GM21360 (cell line): ENCODE data around the gene CCDC120.
A peak's percentile ranks its signal among the peaks of the same experiment; 100 is the strongest.

Experiments
- ATAC-seq: cut with Tn5 transposase; IDR thresholded peaks from one replicate; pipeline ENCODE4 v1.9.1; 2021; ENCODE audit warnings: mild to moderate bottlenecking, moderate library complexity; ENCODE audit not compliant: unreplicated experiment

The CCDC120 gene

GRCh38 chrX:49061490-49061889, 2.7 kb downstream of the CCDC120 start:
- ATAC-seq: no peak

DNA sequence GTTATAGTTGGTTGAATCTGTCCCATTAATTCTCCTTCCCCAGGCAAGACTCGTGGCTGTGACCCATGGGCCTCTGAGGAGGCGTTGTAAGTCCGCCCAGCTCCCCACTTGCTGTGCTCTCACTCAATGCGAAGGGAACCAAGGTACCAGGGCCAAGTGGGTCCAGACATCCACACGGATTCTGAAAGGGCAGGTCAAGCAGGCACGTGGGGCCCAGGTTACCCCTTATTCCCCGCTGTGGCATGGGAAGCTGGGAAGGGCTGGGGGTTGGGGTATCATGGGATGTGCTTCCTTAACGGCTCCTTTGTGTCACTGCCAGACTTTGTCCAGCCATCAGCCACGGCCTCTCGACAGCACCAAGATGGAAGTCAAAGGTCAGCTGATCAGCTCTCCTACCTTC, 3.1 kb downstream of the CCDC120 start:
- ATAC-seq: no peak

DNA sequence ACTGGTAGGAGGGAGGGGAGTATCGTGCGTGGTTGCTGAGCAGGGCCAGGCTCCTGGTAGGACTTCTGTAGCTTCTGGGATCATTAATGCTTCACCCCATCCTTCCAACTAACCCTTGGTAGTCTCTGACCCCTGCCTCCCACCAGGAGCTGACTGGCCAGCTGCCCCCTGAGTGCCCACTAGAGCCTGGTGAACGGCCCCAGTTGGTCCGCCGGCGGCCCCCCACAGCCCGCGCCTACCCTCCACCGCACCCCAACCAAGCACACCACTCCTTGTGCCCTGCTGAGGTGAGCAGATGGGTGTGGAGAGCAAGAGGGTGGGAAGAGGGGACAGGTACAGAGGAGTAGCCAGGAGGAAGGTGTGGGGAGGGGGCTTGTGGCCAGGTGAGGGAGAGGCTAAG, 4.9 kb downstream of the CCDC120 start:
- no peak for ATAC-seq

DNA sequence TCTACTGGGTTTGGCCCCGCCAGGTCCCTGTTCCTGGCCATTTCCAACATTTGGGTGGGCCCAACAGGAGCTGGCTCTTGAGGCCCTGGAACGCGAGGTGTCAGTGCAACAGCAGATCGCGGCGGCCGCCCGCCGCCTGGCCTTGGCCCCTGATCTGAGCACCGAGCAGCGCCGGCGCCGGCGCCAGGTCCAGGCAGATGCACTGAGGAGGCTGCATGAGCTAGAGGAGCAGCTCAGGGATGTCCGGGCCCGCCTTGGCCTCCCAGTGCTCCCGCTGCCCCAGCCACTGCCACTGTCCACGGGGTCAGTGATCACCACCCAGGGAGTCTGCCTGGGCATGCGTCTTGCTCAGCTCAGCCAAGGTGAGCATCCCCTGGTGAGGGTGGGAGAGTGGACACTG, 5.5 kb downstream of the CCDC120 start:
- no peak for ATAC-seq

DNA sequence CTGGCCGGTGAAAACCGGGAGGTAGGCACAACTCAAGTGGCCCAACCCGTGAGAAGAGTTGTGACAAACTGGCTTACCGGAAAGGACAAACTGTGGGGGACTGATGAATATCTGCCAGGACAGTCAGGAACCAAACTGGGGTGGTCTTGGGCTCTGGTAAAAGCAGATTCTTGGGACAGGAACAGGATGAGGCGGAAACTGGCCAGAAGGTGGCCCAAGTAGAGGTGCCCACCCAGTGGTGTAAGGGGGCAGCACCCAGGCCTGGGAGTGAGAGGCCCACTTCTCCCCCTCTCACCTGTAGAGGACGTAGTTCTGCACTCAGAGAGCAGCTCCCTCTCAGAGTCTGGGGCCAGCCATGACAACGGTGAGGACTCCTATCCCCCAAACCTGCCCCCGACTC, 5.9 kb downstream of the CCDC120 start:
- ATAC-seq: no peak

DNA sequence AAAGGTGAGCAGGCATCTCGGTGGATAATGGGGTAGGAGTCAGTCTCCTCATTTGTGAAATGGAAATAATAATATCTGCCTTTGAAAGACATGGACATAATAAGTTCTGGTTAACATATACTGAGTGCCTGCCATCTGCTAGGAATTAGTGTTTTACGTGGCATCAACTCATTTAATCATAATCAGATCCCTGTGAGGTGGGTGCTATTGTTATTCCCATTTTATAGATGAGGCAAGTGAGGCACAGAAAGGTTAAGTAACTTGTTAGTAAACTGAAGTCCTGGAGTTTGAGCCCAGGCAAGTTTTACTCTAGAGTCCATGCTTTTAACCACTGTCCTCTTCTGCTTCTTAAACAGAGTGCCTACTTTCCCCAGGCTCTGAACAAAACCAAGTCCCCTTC, 7.5 kb downstream of the CCDC120 start:
- ATAC-seq: no peak

DNA sequence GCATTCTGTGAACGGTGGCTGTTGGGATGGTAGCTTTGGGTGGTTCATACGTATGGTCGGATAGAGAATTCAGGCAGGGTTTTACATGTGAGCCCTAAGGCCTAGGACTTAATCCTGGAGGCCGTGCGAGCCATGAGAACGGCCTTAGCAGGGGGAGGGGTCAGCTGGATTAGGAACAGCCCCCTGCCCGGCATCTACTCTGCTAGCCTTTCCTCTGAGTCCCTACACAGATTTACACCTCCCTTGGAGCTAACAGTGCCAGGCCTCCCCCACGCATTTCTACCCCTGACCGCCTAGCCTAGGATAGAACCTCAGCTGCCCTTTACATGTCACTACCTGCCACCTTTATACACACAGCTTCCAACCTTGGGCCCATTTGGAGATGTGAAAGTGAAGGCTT, 7.9 kb downstream of the CCDC120 start:
- no peak for ATAC-seq

- ATAC-seq: no peak
Measured at GRCh38 chrX:49067285-49068120, 8.7 kb downstream of the CCDC120 start.

- ATAC-seq: no peak
Measured at GRCh38 chrX:49069038-49069437, 10.2 kb downstream of the CCDC120 start.

DNA sequence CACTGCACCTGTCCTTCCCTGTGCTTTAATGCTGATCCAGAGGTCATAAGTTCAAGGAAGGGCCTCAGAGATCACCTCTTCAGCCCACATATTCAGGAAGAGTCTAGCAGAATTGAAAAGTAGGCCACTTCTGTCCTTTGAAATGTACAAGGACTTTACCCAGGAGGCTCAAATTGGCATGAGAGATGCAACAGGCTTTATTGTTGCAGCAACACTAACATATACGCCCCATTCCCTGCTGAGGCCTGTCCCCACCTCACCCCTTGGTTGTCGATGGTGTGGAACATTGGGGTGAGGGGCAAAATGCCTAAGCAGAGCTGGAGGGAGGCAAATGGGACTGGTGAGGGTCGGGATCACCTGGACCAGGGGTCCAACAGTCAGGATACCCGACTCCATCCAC, 12.2 kb downstream of the CCDC120 start:
- ATAC-seq: no peak

- no peak for ATAC-seq
Measured at GRCh38 chrX:49071877-49072711, 13.3 kb downstream of the CCDC120 start.

DNA sequence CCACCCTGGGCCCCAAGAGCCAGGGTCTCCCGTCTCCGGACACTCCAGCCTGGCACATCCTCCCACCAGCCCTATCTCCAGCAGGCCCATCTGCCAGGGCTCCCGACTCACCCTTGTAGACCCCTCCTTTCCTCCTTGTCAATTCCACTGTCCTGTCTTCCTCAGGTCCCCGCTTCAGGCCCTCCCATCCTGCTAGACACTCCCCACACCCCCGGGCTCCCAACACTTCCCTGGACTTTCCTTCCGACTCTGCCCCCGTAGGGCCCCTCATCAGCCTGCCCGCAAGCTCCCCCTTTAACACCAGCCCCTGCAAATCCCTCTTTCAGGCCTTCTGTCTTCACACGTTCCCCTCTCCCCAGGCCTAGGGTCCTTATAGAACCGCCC, 13.9 kb downstream of the CCDC120 start:
- ATAC-seq: no peak

- ATAC-seq: peak; percentile 84
Measured at GRCh38 chrX:49073601-49074575, 15.1 kb downstream of the CCDC120 start, which contains the start of gene PRAF2. TSS of gene PRAF2 (minus strand) at chrX:49074002. CDS start at chrX:49073987, 15 bp downstream.

DNA sequence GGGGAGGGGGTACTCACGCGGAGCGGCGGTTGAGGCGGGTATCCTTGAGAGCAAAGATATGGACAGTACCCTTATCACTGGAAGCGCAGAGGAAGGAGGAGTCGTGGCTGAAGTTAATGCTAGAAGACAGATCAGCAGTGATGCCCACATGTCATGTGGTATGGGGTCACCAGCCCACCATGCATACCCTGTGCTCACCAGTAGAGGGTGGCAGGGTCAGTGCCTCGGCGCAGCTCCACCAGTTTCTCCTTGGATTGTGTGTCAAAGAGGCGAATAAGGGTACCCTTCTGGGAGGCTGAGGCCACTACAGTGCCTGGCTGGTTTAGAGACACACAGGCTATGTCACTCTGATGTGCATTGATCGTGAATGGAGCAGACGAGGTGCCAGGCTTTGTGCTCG, 16.5 kb downstream of the CCDC120 start:
- ATAC-seq: no peak

DNA sequence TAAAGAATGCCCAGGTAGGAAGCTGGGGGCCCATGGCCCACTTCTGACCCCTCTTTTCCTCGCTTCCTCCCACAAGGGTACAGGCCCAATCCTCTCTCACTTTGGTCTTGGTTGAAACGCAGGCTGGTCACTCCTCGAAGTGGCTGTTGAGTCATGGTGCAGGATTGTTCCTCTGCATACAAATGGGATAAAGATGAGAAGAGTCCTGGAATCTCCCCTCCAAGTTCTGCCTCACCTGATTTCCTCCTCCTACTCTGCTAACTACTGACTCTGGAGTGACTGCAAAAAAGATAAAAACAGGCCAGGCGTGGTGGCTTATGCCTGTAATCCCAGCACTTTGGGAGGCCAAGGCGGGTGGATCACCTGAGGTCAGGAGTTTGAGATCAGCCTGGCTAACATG, 19.1 kb downstream of the CCDC120 start:
- ATAC-seq: no peak

DNA sequence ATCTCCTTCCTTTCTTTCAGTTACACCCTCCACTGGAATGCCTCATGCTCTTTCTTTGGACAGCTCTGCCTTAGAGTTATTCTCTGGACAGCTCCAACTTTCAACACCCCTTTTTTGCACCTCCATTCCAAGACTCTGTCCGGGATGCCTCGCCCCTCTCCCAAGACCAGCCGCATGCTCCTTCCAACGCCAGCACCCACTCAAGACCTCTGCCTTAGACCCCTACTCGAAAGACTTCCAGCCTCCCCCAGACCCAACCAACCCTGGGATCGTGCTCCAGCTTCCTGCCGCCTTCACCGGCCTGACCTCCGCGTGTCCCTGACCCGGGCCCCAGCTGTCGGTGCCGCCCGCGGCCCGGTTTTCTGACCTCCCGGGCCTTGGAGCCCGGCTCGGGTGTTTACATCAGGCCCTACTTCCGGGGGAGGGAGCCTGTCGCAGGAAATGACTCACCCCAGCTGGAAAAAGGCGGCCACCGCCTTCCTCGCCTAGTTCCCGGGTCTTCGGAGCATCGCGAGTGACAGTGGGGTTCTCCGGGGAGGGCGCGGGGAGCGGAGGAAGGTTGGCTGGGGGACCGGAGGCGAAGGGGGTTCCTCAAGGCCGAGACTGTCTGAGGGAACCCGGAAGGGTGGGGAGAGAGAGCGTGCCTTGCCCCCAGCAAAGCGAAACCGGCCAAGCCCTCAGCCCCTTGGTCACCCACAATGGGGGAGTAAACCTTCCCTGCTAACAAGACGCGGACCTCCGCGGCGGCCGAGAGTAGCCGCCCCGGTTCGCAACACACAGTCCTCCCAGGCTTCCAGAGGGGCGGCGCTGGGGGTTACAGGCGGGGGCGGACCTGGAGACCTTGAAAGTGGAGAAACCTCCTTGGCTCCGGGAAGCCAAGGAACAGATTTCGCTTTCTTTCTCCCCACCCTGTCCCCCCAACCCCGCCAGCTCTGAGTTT, 21.0 kb downstream of the CCDC120 start, which contains the start of gene WDR45:
WDR45 (minus strand) TSS at position 399 of the 940 bp plus-strand sequence. CDS start 1,792 bp downstream, outside the sequence.
- ATAC-seq: peak; percentile 56

- ATAC-seq: no peak
Measured at GRCh38 chrX:49082271-49082871, 23.6 kb downstream of the CCDC120 start.

DNA sequence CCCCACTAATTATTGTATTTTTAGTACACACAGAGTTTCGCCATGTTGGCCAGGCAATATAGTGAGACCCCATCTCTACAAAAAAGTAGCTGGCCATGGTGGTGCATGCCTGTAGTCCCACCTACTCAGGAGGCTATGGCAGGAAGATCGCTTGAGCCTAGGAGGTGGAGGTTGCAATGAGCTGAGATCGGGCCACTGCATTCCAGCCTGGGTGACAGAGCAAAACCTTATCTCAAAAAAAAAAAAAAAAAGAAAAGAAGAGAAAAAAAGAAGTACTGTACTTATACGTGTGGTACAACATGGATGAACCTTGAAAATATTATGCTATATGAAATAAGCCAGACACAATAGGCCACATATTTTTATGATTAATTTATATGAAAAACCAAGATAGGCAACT, 30.8 kb downstream of the CCDC120 start:
- no peak for ATAC-seq

DNA sequence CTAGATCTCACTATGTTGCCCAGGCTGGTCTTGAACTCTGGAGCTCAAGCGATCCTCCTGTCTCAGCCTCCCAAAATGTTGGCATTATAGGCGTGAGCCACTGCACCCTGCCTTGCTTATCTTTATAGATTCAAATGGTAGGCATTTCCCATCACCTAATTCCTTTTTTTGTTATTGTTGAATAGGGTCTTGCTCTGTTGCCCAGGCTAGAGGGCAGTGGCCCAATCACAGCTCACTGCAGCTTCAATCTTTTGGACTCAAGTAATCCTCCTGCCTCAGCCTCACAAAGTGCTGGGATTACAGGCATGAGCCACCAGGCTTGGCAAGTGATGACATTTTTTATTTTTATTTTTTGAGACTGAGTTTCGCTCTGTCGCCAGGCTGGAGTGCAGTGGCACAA, 37.6 kb downstream of the CCDC120 start:
- no peak for ATAC-seq
